HG03097 (cell line): ENCODE data around the gene PARD3.
"Not testable (repeated sequence)": the region's sequence is repeated elsewhere in the genome, so short reads cannot be mapped to it uniquely, and the experiment has no call there.

Source experiments
- ATAC-seq: cut with Tn5 transposase; IDR thresholded peaks from one replicate; pipeline ENCODE4 v1.9.1; 2021; ENCODE audit not compliant: unreplicated experiment, low FRiP score

The PARD3 gene

DNA sequence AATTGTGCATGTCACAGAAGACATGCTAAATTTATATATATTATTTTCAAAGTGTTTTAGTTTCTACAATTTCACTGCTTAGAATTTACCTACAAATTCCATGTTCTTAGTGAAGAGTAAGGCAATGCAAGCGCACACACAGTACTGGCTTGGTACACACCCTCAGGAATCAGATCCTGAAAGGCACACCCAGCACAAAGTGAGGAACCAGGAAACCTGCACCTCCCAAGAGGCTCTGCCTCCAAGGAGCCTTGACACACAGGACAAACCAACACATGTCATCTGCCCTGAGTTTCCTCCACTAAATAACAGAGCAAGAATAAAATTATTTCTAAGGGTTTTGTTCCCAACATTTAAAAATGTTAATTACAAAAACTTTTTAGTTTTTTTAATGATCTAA lies 156.2 kb downstream of the PARD3 start:
- ATAC-seq = no peak

DNA sequence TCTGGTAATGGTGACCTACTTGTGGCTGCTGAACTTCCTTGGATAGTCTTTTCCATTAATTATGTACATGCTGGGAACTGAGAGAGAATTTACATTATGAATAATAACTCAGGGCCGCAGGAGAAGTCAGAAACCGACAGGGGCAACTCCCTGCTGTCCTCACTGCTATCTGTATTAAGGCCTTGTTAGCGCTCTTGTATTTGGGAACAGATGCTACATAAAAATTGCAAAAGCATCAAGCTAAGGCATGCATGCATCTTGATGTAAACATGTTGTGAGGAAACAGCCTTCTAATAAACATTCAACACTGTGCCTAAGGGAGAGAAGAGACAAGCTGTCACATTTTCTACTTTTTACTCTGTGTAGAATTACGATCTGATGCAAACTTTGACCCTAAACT lies 158.4 kb downstream of the PARD3 start:
- no peak for ATAC-seq

DNA sequence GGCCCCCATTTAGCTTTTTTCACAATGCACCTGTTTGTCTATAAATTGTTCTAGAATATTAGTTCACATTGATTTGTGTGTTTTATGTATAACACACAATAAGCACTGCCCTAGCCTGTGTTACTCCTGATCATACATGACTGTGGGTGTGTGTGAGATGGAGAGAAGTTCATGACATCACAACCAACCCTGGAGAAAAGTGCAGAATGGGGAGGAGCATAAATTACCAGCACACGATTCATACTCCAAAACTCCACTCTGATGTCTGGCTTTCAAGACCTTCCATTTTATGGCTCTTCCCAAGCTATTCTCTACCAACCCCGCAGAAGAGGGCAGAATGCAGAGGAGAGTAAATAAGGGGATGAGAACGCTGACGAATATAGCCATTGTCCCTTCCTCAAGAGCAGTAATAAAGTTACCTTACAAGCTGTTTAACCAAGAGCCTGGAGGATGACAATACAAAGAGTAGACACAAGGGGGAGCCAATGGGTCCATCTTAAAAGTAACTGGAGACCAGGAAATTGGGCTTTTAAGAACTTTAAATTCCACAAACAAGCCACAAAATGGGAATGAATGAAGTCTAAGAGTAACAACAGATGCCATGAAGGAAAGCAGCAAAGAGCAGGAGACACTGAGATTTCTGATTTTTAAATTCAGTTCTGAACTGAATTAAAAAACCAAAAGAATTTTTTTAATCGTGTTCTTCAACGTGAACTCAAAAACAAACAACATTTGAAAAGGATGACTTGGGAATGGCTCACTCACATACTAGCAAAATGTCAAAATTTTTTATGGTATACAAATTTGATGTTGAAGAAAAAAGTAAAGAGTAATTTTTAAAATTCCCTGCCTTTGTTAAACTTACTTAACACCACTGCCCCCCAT lies 159.6 kb downstream of the PARD3 start:
- ATAC-seq = no peak

DNA sequence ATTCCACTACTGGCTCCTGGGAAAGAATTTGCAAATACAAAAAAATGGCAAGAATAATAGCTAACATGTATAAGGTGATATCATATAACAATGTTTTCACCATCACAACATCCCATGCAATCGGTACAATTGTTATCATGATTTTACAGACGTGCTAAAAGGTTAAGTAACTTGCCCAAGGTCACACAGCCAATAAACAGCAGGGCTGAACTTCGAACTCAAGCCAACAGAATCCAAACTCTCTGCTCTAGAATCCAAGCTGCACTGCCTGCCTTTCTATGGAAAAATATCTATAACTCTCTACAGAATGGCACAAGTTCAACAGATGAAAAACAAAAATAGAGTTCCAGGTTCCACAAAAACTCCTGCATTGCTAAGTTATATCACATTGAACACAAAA lies 160.9 kb downstream of the PARD3 start:
- ATAC-seq = no peak

DNA sequence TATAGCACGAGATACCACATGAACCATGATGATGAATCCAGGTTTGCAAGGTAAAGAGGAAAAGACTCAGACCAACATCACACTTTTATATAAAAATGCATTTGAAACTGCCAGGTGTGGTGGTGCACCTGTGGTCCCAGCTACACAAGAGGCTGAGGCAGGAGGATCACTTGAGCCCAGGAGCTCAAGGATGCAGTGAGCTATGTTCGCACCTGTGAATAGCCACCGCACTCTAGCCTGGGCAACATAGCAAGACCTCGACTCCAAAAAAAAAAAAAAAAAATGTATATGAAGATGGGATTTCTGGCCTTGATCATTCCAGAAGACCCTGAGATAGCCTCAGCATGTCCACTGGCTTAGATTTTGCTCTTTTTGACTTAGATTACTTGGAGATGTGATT lies 161.6 kb downstream of the PARD3 start:
- ATAC-seq = no peak

DNA sequence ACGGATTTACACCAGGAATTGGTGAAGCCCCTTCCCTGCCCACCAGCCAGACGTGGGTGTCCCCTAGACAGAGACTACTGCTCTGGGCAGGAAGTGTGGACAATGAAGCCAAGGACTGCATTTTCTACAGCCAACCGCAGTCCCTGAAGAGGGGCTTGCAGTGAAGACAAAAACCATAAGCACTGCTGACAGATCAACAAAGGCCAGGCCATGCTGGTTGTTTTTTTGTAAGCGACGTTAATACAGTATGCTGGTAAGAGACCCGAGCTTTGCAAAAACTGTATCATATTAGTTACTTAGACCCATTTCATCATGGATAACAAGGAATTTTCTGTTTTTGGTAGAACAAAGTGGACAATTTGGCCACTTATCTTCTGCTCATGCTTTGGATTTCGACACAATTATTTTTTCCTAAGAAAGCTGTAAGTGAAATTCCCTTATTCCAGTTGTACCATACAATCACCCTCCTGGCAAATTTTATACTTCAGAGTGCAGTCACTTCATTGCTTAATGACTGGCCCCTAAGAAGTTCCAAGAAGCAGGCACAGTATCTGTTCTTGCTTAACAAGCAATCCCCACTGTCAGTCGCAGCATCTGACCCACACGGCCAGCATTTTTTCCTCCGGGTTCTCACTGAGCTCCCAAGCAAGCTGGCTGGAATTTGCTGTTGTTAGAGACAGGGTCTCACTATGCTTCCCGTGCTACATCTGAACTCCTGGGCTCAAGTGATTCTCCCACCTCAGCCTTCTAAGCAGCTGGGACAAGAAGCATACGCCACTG lies 163.5 kb downstream of the PARD3 start:
- ATAC-seq = no peak

DNA sequence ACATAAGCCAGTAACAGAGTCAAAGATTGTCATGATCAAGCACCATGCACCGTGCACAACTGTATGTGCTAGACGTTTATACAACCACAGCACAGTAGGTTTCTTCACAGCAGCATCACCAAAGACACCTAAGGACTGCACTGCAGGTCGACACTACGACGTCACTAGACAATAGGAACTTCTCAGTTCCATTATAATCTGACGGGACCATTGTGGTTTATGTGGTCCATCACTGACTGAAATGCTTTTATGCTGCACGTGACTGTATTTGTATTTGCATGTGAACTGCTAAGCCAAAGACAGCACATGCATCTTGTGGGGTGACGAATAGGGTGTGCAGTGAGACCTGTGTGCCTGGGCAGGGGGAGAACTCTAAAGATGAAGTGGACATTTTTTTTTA lies 164.9 kb downstream of the PARD3 start:
- ATAC-seq = no peak

DNA sequence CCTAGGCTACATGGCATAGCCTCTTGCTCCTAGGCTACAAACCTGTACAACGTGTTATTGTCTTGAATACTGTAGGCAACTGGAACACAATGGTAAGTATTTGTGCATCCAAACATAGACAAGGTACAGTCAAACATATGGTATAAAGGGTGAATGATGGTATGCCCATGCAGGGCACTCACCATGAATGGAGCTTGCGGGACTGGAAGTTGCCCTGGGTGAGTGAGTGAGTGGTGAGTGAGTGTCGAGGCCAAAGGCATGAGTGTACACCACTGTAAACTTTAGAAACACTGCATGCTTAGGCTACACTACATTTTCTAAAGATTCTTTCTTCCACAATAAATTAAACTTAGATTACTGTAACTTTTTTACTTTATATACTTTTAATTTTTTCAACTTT lies 165.7 kb downstream of the PARD3 start:
- no peak for ATAC-seq

DNA sequence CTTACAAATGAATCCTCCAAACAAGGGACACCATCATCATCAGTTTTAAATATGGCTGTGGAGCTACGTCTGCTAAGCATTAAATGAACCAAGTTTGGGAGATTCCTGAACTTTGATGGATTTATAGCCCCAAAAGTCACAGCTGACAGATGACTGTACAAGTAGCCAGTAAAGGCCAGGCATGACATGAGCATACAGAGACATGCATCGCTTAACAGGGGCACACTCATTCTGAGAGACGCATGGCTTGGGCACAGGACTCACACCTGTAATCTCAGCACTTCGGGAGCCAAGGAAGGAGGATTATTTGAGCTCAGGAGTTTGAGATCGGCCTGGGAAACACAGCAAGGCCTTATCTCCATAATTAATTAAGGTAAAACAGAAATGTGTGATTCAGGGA lies 166.2 kb downstream of the PARD3 start:
- ATAC-seq = no peak

DNA sequence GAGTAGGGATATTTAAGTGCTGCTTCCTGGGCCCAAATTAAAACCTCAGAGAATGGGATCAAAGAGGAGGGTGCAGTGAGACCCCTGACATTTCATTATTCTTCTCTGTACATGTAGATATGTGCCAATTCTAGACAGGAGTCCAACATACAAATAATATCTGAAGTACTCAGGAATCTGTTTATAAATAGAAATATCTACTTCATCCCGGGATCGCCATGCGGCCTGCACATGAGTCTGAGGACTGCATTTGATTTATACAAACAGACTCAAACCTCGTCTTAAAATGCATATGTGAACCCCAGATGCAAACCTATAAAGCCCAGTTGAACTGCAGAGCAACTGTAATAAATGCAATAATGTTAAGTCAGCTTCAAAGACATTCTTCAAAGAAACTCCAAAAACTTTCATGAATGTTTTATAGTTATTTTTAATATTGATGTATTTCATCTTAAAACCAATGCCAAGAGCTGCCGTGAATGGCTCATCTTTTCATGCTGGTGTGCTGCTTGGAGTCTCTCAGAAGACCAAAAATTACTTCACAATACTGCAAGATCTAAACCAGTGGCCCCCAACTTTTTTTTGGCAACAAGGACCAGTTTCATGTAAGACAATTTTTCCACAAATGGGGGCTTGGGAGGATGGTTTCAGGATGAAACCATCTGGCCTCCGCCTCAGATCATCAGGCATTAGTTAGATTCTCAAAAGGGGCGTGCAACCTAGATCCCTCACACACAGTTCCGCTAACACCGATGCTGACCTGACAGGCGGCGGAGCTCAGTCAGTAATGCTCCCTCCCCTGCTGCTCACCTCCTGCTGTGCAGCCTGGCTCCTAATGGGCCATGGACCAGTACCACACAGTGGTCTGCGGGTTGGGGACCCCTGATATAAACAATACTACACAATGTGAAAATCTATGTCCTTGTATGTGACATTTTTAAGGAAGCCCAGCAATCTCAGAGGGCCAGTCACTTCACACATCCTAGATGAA lies 166.9 kb downstream of the PARD3 start:
- ATAC-seq = no peak

DNA sequence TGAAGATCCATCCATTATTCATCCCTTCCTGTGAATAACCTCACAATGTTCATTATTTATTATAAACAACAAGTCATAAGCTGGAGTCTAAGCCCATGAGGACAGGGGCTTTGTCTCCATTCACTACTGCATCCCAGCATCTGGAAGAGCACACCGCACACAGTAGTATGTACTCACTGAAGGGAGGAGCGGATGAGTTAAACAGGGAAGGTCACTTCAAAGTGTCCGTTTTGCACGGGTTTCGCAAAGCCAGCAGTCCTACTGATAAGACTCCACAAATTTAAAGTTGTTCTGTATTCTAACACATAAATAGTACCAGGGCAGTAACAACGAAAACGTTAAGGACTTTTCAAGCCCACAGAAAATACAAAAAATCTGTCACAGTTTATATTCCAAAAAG lies 167.9 kb downstream of the PARD3 start:
- ATAC-seq = no peak

DNA sequence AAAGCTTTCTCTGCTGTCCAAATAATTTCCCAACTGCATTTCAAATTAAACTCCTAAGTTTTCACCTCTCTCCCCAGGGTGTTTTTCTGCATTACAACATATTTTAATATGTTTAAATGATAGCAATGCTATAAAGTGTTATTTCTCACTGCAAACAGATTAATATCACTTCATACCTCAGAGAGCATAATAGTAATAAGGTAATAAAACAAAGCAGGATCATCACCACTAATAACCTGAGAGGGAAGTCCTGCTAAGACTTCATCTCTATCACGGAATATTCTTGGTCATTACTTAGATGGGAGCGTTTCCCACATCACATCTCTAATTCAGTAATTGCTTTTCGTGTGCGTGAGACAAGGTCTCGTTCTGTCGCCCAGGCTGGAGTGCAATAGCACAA lies 168.8 kb downstream of the PARD3 start:
- no peak for ATAC-seq

DNA sequence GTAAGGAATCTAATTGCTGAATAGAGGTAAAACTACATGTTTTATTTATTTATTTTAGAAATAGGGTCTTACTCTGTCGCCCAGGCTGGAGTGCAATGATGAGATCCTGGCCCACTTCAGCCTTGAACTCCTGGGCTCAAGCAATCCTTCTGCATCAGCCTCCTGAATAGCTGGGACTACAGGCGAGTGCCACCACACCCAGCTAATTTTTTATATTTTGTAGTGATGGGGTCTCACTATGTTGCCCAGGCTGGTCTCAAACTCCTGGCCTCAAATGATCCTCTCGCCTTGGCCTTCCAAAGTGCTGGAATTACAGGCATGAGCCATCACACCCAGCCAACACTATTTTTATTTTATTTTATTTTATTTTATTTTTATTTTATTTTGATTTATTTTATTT lies 170.3 kb downstream of the PARD3 start:
- not testable (repeated sequence) for ATAC-seq

DNA sequence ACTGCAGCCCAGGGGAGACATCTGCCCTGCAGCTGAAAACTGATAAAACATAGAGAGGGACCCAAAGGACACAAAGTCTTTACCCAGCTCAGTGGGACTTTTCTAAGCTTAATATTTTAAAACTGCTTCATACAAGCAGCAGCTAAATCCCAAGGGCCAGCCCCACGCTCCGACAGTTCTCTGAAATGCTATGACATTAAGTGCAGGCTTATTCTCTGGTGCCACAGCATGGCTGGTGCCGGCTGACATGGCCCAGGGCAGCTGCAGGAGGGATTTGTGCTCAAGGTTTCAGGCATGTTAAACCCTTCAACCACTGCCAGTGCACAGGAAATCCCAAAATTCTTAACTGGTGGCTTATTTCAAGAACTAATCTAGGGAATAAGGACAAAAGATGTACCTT lies 170.9 kb downstream of the PARD3 start:
- no peak for ATAC-seq

DNA sequence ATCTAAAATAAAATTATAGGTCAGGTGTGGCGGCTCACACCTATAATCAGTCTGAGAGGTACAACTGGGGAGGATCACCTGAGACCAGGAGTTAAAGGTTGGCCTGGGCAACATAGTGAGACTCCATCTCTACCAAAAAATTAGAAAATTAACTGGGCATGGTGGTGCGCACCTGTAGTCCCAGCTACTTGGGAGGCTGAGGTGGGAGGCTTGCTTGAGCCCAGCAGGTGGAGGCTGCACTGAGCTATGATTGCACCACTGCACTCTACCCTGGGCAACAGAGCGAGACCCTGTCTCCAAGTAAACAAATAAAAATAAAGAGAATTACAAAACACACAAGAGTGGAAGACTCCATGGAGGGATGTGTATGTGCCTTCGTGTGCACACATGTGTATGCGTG lies 171.5 kb downstream of the PARD3 start:
- no peak for ATAC-seq

DNA sequence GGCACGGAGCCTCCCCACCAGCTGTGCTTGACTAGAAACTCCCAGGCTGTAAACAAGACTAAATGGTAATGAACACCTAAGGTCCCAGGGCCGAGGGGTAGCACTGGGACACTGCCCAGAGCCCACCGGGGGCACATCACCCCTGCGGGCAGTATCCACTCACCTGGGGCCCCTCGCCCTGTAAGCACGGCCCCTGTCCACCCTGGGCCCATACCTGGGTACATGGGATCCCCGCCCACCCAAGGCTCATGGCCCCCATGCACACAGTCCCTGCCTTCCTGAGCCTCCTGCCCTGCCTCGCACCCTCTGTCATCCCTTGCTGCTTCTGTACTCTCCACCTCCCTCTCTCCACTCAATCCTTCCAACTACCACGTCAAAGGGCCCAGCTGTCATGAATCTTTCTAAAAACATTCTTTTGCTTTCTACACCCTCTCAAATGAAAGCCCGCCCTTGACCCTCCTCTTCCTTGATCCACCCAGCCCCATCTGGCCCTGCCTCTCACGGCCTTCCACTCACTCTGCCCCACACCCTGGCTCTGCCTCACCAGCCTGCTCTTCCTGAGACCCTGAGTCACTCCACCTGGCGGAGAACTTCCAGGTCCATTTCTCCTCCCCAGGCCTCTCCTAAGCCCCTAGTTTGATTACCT lies 173.1 kb downstream of the PARD3 start:
- no peak for ATAC-seq

DNA sequence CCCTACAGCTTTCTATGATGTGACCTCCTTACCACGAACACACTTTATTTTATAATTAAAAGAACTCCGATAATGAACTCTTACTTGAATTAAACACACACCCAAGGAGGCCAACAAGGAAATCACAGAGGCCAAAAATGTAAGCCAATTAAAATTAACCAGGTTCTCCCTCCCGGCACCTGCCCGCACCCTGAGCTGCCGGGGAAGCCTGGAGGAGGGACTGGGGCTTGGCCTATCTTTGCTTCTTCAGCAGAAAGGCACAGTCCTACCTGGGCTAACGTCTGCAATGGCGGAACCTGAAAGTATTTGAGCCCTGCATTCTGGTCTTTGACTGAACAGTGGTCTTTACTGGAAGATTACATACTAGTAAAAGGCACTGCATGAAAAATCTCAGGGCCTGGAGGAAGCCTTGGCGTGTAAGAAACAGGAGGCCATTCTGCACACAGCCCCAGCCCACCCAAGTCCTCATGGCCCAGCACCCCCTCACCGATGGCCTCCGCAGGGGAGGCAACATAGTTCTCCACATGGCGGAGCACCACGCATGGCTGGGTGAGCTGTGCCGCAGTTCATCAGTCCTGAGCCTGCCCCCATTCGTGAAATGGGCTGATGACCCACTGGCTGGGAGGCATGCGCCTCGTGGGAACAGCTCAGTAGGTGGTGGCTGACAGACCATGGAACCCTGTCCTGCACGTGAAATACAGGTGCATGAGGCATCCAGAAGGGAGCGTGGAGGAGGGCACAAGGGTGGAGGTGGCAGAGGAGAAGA lies 173.8 kb downstream of the PARD3 start:
- ATAC-seq = no peak

DNA sequence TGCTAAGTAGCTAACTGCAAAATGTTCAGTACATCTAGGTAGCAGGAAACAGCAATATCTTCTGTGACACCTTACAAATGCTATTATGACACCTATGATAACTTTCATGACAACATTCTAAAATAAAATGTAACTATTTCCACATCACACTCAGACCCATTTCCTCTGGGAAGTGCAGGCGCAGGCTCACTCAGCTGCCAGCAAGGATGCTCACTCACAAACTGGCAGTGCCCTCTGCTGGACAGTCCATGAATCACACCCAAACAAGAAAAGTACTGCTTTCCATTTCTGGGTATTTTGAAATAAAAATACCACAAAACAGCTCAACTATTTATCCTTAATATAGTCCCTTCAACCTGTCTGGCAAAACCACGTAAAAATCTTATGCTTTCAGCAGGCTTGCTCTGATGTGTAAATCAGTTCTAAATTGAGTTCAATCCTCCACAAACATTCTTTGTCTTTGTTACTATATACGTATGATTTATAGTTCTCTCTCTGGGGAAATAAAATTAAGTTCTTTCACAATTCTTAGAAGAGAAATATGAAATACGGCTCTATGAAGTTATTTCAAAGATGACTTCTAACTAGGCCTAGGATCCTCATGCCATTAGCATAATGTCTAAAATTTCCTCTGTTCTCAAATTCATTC lies 176.6 kb downstream of the PARD3 start:
- no peak for ATAC-seq

DNA sequence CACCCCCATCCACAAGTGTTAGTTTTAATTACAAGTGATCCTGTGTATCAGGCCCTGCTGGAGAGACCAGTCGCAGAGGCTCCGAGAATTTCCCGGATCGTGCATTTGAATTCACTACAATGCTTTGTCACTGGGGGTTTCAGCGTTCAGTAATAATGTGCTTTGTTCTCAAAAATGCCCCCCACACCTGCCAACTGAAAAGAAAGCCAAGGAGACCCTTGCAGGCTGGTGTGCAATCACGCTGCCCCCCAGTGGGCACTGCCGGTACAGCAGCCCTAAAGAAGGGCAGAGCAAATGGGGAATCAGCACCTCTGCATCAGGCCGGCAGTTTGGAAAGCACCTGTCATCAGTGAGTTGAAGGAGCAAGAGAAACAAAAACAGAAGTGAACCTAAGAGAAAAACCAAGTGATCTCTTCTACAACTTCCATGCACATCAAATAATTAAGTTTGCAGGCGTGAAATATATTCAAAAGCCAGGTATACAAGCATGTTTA lies 177.6 kb downstream of the PARD3 start:
- peak; percentile 61 for ATAC-seq
